Adipocyte (in vitro differentiated cells): Measurements from ENCODE around the gene TAF4B.
"Not testable (repeated sequence)": the region's sequence is repeated elsewhere in the genome, so short reads cannot be mapped to it uniquely, and the experiment has no call there.

ENCODE experiments used
- DNase-seq: peaks from one replicate; pipeline ENCODE4 v3.0.0-alpha.2; 2015; ENCODE audit warnings: low read depth
- H3K27me3 ChIP-seq: replicated peaks from 2 replicates; pipeline ENCODE4 v1.7.0; 2013; ENCODE audit warnings: mild to moderate bottlenecking, low read length, moderate library complexity; ENCODE audit not compliant: control insufficient read depth, insufficient read depth
- H3K36me3 ChIP-seq: 2 replicates; pipeline ENCODE4 v1.7.0; 2013; ENCODE audit warnings: low read length, mild to moderate bottlenecking, moderate library complexity; ENCODE audit not compliant: control insufficient read depth, insufficient read depth, severe bottlenecking
- H3K4me1 ChIP-seq: 2 replicates; pipeline ENCODE4 v1.7.0; 2013; ENCODE audit warnings: mild to moderate bottlenecking, low read length, moderate library complexity; ENCODE audit not compliant: control insufficient read depth, insufficient read depth
- H3K4me3 ChIP-seq: 2 replicates; pipeline ENCODE4 v1.7.0; 2013; ENCODE audit warnings: mild to moderate bottlenecking, low read length, moderate library complexity
- H3K9ac ChIP-seq: 2 replicates; pipeline ENCODE4 v1.7.0; 2013; ENCODE audit warnings: mild to moderate bottlenecking, low read length, moderate library complexity
- H3K9me3 ChIP-seq: 2 replicates; pipeline ENCODE4 v1.7.0; 2013; ENCODE audit warnings: mild to moderate bottlenecking, low read length, moderate library complexity; ENCODE audit not compliant: control insufficient read depth

TAF4B gene, protein sequence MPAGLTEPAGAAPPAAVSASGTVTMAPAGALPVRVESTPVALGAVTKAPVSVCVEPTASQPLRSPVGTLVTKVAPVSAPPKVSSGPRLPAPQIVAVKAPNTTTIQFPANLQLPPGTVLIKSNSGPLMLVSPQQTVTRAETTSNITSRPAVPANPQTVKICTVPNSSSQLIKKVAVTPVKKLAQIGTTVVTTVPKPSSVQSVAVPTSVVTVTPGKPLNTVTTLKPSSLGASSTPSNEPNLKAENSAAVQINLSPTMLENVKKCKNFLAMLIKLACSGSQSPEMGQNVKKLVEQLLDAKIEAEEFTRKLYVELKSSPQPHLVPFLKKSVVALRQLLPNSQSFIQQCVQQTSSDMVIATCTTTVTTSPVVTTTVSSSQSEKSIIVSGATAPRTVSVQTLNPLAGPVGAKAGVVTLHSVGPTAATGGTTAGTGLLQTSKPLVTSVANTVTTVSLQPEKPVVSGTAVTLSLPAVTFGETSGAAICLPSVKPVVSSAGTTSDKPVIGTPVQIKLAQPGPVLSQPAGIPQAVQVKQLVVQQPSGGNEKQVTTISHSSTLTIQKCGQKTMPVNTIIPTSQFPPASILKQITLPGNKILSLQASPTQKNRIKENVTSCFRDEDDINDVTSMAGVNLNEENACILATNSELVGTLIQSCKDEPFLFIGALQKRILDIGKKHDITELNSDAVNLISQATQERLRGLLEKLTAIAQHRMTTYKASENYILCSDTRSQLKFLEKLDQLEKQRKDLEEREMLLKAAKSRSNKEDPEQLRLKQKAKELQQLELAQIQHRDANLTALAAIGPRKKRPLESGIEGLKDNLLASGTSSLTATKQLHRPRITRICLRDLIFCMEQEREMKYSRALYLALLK

DNA sequence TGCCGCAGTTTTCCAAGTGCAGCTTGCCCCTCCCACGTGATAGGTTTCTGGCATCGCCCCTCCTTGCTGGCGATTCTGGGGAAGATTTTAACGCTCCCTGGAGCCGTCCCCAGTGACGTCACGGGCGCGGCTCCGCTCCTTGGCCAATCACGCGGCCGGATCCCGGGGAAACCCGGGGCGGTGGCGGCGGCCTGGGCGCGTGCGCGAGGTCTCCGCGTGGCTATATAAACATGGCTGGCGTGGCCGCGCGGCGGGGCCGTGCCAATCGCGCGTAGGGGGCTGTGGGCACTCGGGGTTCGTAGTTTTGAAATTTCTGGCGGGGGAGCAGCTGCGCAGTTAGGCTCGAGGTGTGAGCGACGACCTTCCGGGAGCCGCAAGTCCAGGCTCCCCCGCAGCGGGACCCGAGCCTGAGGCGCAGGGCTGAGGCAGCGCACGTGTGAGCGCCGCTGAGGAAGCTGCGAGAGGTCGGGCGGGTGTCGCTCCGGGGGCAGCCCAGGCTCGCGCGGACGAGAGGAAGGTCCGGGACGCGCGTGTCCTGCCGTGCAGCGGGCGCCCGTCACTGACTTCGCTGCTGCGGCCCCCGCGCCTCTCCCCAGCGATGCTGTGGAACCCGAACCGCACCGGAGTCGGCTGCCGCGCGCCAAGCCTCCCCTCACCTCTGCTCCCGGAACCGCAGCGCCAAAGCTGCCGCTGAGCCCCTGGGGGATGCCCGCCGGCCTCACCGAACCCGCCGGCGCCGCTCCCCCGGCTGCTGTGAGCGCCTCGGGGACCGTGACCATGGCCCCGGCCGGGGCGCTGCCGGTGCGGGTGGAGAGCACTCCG lies at the start of gene TAF4B:
TSS of gene TAF4B (plus strand) at position 217 of the 822 bp plus-strand sequence. CDS start at position 706, 489 bp downstream.
- Histone ChIP-seq H3K9ac (peak within 1 kb of the TSS; percentile 82), H3K4me1 (peaks cover 16% of the 10 kb centered on the region), H3K4me3 (peak within 1 kb of the TSS; percentile 87), H3K36me3 (no peaks in the 10 kb centered on the region), H3K27me3 (no peaks in the 10 kb centered on the region), H3K9me3 (no peaks in the 10 kb centered on the region)
- DNase-seq = peak; percentile 98

DNA sequence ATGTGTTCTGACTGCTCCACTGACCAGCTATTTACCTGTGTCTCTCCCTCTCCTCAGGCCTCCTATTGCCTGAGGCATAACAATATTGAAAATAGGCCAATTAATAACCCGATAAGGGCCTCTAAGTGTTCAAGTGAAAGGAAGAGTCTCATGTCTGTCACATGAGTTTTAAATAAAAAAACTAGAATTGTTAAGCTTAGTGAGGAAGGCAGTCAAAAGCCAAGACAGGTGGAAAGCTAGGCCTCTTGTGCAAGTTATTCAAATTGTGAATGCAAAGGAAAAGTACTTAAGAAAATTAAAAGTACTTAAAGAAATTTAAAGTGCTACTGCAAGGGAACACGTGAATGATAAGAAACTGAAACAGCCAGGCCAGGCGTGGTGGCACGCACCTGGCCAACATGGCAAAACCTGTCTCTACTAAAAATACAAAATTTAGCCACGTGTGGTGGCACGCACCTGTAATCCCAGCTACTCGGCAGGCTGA lies 44.9 kb upstream of the TAF4B start:
- DNase-seq = no peak
- Histone ChIP-seq H3K4me1 (no peaks in the 10 kb centered on the region), H3K9ac (no peak overlapping the region), H3K4me3 (no peak overlapping the region), H3K36me3 (no peaks in the 10 kb centered on the region), H3K9me3 (no peaks in the 10 kb centered on the region), H3K27me3 (peaks cover 3% of the 10 kb centered on the region)

DNA sequence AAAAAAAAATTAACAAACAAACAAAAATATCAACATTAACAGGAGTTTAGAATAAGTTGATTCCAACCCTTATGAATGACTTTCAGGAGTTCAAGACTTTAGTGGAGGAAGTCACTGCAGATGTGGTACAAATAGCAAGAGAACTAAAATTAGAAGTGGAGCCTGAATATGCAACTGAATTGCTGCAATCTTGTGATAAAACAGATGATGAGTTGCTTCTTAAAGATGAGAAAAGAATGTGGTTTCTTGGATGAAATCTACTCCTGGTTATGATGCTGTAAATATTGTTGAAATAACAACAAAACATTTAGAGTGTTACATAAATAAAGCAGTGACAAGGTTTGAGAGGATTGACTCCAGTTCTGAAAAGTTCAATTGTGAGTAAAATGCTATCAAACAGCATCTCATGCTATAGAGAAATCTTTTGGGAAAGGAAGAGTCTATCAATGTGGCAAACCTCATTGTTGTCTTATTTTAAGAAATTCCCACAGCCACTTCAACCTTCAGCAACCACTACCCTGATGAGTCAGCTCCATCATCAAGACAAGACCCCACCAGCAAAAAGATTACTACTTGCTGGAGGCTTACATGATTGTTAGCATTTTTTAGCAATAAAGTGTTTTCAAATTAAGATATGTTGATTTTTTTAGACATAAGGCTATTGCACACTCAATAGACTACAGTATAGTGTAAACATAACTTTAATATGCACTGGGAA lies 42.7 kb upstream of the TAF4B start:
- Histone ChIP-seq H3K36me3 (no peaks in the 10 kb centered on the region), H3K4me1 (no peaks in the 10 kb centered on the region), H3K27me3 (no peaks in the 10 kb centered on the region), H3K4me3 (no peak overlapping the region), H3K9ac (no peak overlapping the region), H3K9me3 (peaks cover 3% of the 10 kb centered on the region)
- DNase-seq = no peak

DNA sequence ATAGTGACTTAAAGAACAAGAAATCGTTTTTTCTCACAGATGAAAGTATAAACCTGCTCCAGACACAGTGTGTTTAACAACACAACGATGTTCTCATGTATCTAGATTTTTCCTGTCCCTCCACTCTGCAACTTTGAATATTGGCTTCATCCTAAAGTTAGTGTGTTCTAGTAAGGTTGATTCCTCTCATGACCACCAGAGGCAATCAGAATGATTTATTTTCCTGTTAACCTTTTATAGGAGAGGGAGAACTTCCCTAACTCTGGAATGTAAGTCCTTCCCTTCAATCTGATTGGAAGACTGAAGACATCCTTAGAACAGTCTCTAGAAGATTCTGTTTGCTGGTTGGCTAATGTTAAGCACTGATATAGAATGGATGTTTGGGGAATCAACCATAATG lies 41.0 kb upstream of the TAF4B start:
- no peaks in the 10 kb centered on the region for H3K27me3 ChIP-seq

DNA sequence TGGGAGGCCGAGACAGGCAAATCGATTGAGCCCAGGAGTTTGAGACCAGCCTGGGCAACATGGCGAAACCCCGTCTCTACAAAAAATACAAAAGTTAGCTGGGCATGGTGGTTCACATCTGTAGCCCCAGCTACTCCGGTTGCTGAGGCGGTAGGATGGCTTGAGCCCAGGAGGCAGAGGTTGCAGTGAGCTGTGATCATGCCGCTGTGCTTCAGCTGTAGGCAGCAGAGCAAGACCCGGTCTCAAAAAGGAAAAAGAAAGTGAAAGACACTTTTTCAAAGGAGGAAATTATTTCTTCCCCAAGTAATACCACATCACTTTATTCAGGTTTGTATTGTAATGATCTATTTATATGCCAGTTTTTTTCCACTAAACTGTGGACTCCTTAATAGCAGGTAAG lies 35.7 kb upstream of the TAF4B start:
- Histone ChIP-seq H3K4me1 (no peaks in the 10 kb centered on the region), H3K4me3 (no peak overlapping the region), H3K9me3 (peaks cover 3% of the 10 kb centered on the region), H3K9ac (no peak overlapping the region), H3K36me3 (no peaks in the 10 kb centered on the region), H3K27me3 (no peaks in the 10 kb centered on the region)
- no peak for DNase-seq

More for the DNA sequence above, 41.0 kb upstream of the TAF4B start:
- Histone ChIP-seq H3K9me3 (peaks cover 3% of the 10 kb centered on the region), H3K36me3 (no peaks in the 10 kb centered on the region), H3K9ac (no peak overlapping the region), H3K4me1 (no peaks in the 10 kb centered on the region), H3K4me3 (no peak overlapping the region)
- no peak for DNase-seq

DNA sequence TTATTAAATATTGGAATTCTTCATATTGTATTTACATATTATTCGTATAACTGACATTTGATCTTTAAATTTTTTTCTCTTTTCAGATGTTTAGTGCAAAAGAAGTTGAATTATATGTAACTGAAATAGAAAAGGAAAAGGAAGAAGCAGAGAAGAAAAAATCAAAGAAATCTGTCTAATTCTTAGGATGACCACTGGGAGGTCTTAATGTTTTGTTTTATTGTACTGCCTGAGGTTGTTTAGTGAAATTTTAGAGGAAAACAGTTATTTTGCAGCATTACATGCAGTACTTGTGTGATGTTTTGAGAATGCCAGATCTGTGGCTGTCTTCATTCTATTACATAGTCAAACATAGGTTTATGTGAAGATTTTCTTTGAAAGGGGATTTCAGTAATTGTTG lies 34.0 kb upstream of the TAF4B start:
- Histone ChIP-seq H3K9me3 (peaks cover 3% of the 10 kb centered on the region), H3K27me3 (no peaks in the 10 kb centered on the region), H3K9ac (no peak overlapping the region), H3K4me3 (no peak overlapping the region), H3K36me3 (no peaks in the 10 kb centered on the region), H3K4me1 (no peaks in the 10 kb centered on the region)
- DNase-seq = no peak

DNA sequence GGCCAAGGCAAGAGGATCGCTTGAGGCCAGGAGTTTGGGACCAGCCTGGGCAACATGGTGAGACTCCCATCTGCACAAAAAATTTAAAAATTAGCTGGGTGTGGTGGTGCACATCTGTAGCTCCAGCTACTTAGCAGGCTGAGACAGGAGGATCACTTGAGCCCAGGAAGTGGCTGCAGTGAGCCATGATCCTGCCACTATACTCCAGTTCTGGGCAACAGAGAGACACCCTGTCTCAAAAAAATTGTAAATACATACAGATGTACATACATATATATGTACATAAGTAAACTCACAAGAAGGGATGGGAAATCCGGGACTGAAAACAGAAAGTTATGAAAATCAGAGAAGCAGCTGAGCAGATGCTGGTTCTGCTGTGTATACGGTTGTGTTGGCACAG lies 29.6 kb upstream of the TAF4B start:
- no peaks in the 10 kb centered on the region for H3K36me3 ChIP-seq
- H3K4me1 ChIP-seq = no peaks in the 10 kb centered on the region
- H3K9ac ChIP-seq = no peak overlapping the region
- no peaks in the 10 kb centered on the region for H3K9me3 ChIP-seq
- no peak for DNase-seq
- H3K4me3 ChIP-seq = no peak overlapping the region
- no peaks in the 10 kb centered on the region for H3K27me3 ChIP-seq

DNA sequence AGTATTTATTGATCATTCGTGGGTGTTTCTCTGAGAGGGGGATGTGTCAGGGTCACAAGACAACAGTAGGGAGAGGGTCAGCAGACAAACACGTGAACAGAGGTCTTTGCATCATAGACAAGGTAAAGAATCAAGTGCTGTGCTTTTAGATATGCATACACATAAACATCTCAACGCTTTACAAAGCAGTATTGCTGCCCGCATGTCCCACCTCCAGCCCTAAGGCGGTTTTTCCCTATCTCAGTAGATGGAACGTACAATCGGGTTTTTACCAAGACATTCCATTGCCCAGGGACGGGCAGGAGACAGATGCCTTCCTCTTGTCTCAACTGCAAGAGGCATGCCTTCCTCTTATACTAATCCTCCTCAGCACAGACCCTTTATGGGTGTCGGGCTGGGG lies 24.2 kb upstream of the TAF4B start:
- not testable (repeated sequence) for H3K27me3 ChIP-seq, H3K9me3 ChIP-seq, DNase-seq, H3K36me3 ChIP-seq, H3K4me1 ChIP-seq, H3K9ac ChIP-seq, H3K4me3 ChIP-seq

DNA sequence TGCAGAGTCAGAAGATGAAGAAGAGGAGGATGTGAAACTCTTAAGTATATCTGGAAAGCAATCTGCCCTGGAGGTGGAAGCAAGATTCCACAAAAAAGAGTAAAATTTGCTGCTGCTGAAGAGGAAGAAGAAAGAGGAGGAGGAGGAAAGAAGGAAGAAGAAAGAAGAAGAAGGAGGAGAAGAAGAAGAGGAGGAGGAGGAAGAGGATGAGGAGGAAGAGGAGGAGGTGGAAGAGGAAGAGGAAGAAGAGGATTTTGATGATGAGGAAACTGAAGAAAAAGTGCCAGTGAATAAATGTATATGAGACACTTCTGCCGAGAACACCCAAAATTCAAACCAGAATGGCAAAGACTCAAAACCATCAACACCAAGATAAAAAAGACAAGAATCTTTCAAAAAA lies 20.9 kb upstream of the TAF4B start:
- H3K4me3 ChIP-seq = no peak overlapping the region
- H3K4me1 ChIP-seq = no peaks in the 10 kb centered on the region
- H3K36me3 ChIP-seq = no peaks in the 10 kb centered on the region
- no peak overlapping the region for H3K9ac ChIP-seq
- no peaks in the 10 kb centered on the region for H3K9me3 ChIP-seq
- DNase-seq = no peak
- H3K27me3 ChIP-seq = no peaks in the 10 kb centered on the region

DNA sequence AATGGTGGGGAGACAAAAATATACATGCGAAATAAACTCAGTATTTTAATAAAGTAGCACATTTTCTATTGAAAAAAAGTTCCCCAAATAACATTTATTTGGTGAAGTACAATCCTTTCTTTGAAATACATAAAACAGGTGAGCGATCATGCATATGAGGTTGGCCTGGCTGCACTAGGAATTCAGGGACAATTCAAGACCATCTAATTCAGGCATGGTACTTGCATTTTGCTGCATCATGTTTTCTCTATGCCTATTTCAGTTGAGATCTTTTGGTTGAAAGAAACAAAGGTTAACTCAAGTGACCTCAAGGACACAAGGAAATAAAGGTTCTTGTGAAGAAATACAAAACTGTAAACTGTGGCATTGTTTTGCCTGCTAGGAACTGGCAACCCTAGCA lies 19.8 kb upstream of the TAF4B start:
- H3K9ac ChIP-seq = no peak overlapping the region
- DNase-seq = no peak
- no peaks in the 10 kb centered on the region for H3K36me3 ChIP-seq
- H3K4me3 ChIP-seq = no peak overlapping the region
- no peaks in the 10 kb centered on the region for H3K9me3 ChIP-seq
- no peaks in the 10 kb centered on the region for H3K27me3 ChIP-seq
- H3K4me1 ChIP-seq = no peaks in the 10 kb centered on the region
